ENCODE measurements around the gene TAS2R46.
"Not testable (repeated sequence)": the region's sequence is repeated elsewhere in the genome, so short reads cannot be mapped to it uniquely, and the experiment has no call there.

Gene TAS2R46

GRCh38 chr12:11062194-11062593 is at the start of gene TAS2R46:
Gene TAS2R46 (minus strand): TSS chr12:11062294. CDS start chr12:11062294, 0 bp downstream.
- DNase-seq (ENCODE audit: low read depth), result not testable (repeated sequence)

GRCh38 chr12:11111213-11111612 is 49.1 kb upstream of the TAS2R46 start:
- not testable (repeated sequence) for DNase-seq (ENCODE audit: low read depth)

- DNase-seq (ENCODE audit: low read depth), result no peak
Measured at GRCh38 chr12:11108862-11109261, 46.8 kb upstream of the TAS2R46 start.

GRCh38 chr12:11107719-11108118 is 45.6 kb upstream of the TAS2R46 start:
- DNase-seq (ENCODE audit: low read depth), result no peak

GRCh38 chr12:11106288-11106687 is 44.2 kb upstream of the TAS2R46 start:
- no peak for DNase-seq (ENCODE audit: low read depth)

- no peak for DNase-seq (ENCODE audit: low read depth)
Measured at GRCh38 chr12:11105546-11105945, 43.5 kb upstream of the TAS2R46 start.

- DNase-seq (ENCODE audit: low read depth), result not testable (repeated sequence)
Measured at GRCh38 chr12:11094910-11095309, 32.8 kb upstream of the TAS2R46 start.

- DNase-seq (ENCODE audit: low read depth), result no peak
Measured at GRCh38 chr12:11092128-11092527, 30.0 kb upstream of the TAS2R46 start, which contains the start of gene TAS2R43. Gene TAS2R43 (minus strand): TSS chr12:11092313. CDS start chr12:11092229, 84 bp downstream.

GRCh38 chr12:11089246-11089645 is 27.2 kb upstream of the TAS2R46 start:
- DNase-seq (ENCODE audit: low read depth), result no peak

- DNase-seq (ENCODE audit: low read depth), result no peak
Measured at GRCh38 chr12:11085419-11085818, 23.3 kb upstream of the TAS2R46 start.

GRCh38 chr12:11081987-11082386 is 19.9 kb upstream of the TAS2R46 start:
- DNase-seq (ENCODE audit: low read depth), result no peak

- no peak for DNase-seq (ENCODE audit: low read depth)
Measured at GRCh38 chr12:11078246-11078645, 16.2 kb upstream of the TAS2R46 start.

GRCh38 chr12:11075642-11076041 is 13.5 kb upstream of the TAS2R46 start:
- DNase-seq (ENCODE audit: low read depth), result no peak

- DNase-seq (ENCODE audit: low read depth), result no peak
Measured at GRCh38 chr12:11071414-11071813, 9.3 kb upstream of the TAS2R46 start.

- no peak for DNase-seq (ENCODE audit: low read depth)
Measured at GRCh38 chr12:11070999-11071398, 8.9 kb upstream of the TAS2R46 start.

GRCh38 chr12:11069854-11070365 is 7.8 kb upstream of the TAS2R46 start:
- no peak for DNase-seq (ENCODE audit: low read depth)

- DNase-seq (ENCODE audit: low read depth), result no peak
Measured at GRCh38 chr12:11067514-11067913, 5.4 kb upstream of the TAS2R46 start.

GRCh38 chr12:11059784-11060183 is 2.3 kb downstream of the TAS2R46 start:
- no peak for DNase-seq (ENCODE audit: low read depth)

GRCh38 chr12:11059041-11059440 is 3.1 kb downstream of the TAS2R46 start:
- DNase-seq (ENCODE audit: low read depth), result no peak

GRCh38 chr12:11055306-11055705 is 6.8 kb downstream of the TAS2R46 start:
- DNase-seq (ENCODE audit: low read depth), result no peak

GRCh38 chr12:11049806-11050531 is 12.1 kb downstream of the TAS2R46 start:
- DNase-seq (ENCODE audit: low read depth), result not testable (repeated sequence)

- not testable (repeated sequence) for DNase-seq (ENCODE audit: low read depth)
Measured at GRCh38 chr12:11041366-11041765, 20.7 kb downstream of the TAS2R46 start.

- DNase-seq (ENCODE audit: low read depth), result no peak
Measured at GRCh38 chr12:11040162-11040561, 21.9 kb downstream of the TAS2R46 start.

GRCh38 chr12:11039171-11039570 is 22.9 kb downstream of the TAS2R46 start:
- no peak for DNase-seq (ENCODE audit: low read depth)
